IMR-90 (cell line): ENCODE results near the gene HMCN1. TPM values are rescaled to one million over a fixed set of nuclear protein-coding genes. Genes with fewer than 3 reads are reported as not detected.

Experiments
- ATAC-seq: fragments of 200-7000 bp; cut with Tn5 transposase; 2 replicates; pipeline ENCODE4 v1.9.1; 2020; ENCODE audit warnings: low read depth, mild to moderate bottlenecking, moderate library complexity
- BruUV-seq: library from RNA; stranded (reverse); fragments of 400-500 nt; replicated peaks from 2 replicates; lab custom pipeline; 2021; lab: Mats Ljungman, UMichigan
- CTCF ChIA-PET: fragments of 300-600 bp; formaldehyde crosslinking; extraction: SDS; loops from one replicate; lab custom pipeline; 2021; ENCODE audit warnings: antibody characterized with exemption; lab: Yijun Ruan, JAX
- POLR2A ChIA-PET: fragments of 300-600 bp; sonication (Branson Sonifier 250); formaldehyde crosslinking; loops from one replicate; lab custom pipeline; 2022; ENCODE audit warnings: antibody characterized with exemption; ENCODE audit not compliant: unreplicated experiment; lab: Charles Lee
- DNase-seq: peaks from one replicate; pipeline ENCODE4 v3.0.0; 2013
- H2AFZ ChIP-seq: replicated peaks from 2 replicates; pipeline ENCODE3; 2013; ENCODE audit warnings: low read length, mild to moderate bottlenecking; ENCODE audit not compliant: poor library complexity
- H2AK5ac ChIP-seq: 2 replicates; pipeline ENCODE4 v1.6.1; 2013; ENCODE audit warnings: low read depth, low read length, inconsistent platforms
- H2AK9ac ChIP-seq: replicated peaks from 2 replicates; pipeline ENCODE3; 2013; ENCODE audit warnings: mild to moderate bottlenecking, low read depth, low read length, moderate library complexity; ENCODE audit not compliant: poor library complexity
- H2BK120ac ChIP-seq: 2 replicates; pipeline ENCODE4 v1.6.1; 2013; ENCODE audit warnings: low read depth, low read length, inconsistent platforms
- H2BK15ac ChIP-seq: 3 replicates; pipeline ENCODE4 v1.6.1; 2013; ENCODE audit warnings: low read depth, low read length, inconsistent platforms
- H2BK20ac ChIP-seq: 2 replicates; pipeline ENCODE4 v1.6.1; 2013; ENCODE audit warnings: low read depth, mild to moderate bottlenecking, inconsistent platforms, low read length, moderate library complexity
- H2BK5ac ChIP-seq: 2 replicates; pipeline ENCODE4 v1.6.1; 2013; ENCODE audit warnings: mild to moderate bottlenecking, low read depth, low read length, inconsistent platforms; ENCODE audit not compliant: poor library complexity, severe bottlenecking
- H3K14ac ChIP-seq: replicated peaks from 2 replicates; pipeline ENCODE4 v1.6.1; 2013; ENCODE audit warnings: low read depth, low read length, inconsistent platforms
- H3K18ac ChIP-seq: 2 replicates; pipeline ENCODE4 v1.6.1; 2013; ENCODE audit warnings: low read depth, low read length, control low read depth
- H3K23ac ChIP-seq: 2 replicates; pipeline ENCODE4 v1.6.1; 2013; ENCODE audit warnings: low read depth, low read length, inconsistent platforms
- H3K27ac ChIP-seq: 2 replicates; pipeline ENCODE4 v1.5.1; 2013; ENCODE audit warnings: mild to moderate bottlenecking, control low read depth, low read length; ENCODE audit not compliant: insufficient read depth
- H3K27me3 ChIP-seq: 2 replicates; pipeline ENCODE4 v1.6.1; 2013; ENCODE audit warnings: low read length; ENCODE audit not compliant: control insufficient read depth, insufficient read depth
- H3K36me3 ChIP-seq: 2 replicates; pipeline ENCODE4 v1.6.1; 2013; ENCODE audit warnings: low read length, mixed read lengths; ENCODE audit not compliant: control insufficient read depth, insufficient read depth
- H3K4ac ChIP-seq: 2 replicates; pipeline ENCODE4 v1.6.1; 2013; ENCODE audit warnings: low read depth, low read length, inconsistent platforms
- H3K4me1 ChIP-seq: 2 replicates; pipeline ENCODE4 v1.6.1; 2013; ENCODE audit warnings: low read length, mixed read lengths; ENCODE audit not compliant: control insufficient read depth, insufficient read depth
- H3K4me2 ChIP-seq: 2 replicates; pipeline ENCODE4 v1.6.1; 2013; ENCODE audit warnings: low read depth, mild to moderate bottlenecking, control low read depth, low read length, moderate library complexity
- H3K4me3 ChIP-seq: 2 replicates; pipeline ENCODE4 v1.5.1; 2013; ENCODE audit warnings: low read depth, mild to moderate bottlenecking, control low read depth, low read length, moderate library complexity; ENCODE audit not compliant: insufficient read depth
- H3K56ac ChIP-seq: 2 replicates; pipeline ENCODE4 v1.6.1; 2013; ENCODE audit warnings: low read length, inconsistent platforms; ENCODE audit not compliant: insufficient read depth; ENCODE audit errors: extremely low read depth
- H3K79me1 ChIP-seq, 2 experiments: 2 replicates each; pipeline ENCODE4 v1.6.1; 2013; ENCODE audit warnings: low read length in 2 of 2, inconsistent platforms in 1 of 2, low read depth in 1 of 2
- H3K9ac ChIP-seq: 2 replicates; pipeline ENCODE4 v1.6.1; 2013; ENCODE audit warnings: low read depth, low read length, control low read depth
- H3K9me1 ChIP-seq: 2 replicates; pipeline ENCODE4 v1.6.1; 2013; ENCODE audit warnings: low read length, inconsistent platforms; ENCODE audit not compliant: insufficient read depth
- H3K9me3 ChIP-seq: 2 replicates; pipeline ENCODE4 v1.6.1; 2013; ENCODE audit warnings: low read length; ENCODE audit not compliant: control insufficient read depth, insufficient read depth
- H4K20me1 ChIP-seq: 2 replicates; pipeline ENCODE4 v1.6.1; 2013; ENCODE audit warnings: low read length, inconsistent platforms; ENCODE audit not compliant: insufficient read depth
- H4K5ac ChIP-seq: 2 replicates; pipeline ENCODE4 v1.6.1; 2013; ENCODE audit warnings: mild to moderate bottlenecking, low read depth, low read length, control low read depth
- H4K8ac ChIP-seq, 2 experiments: 2 replicates each; pipeline ENCODE4 v1.6.1; 2013; ENCODE audit warnings: low read depth in 2 of 2, low read length in 2 of 2, control low read depth in 1 of 2, inconsistent platforms in 1 of 2
- H4K91ac ChIP-seq: 2 replicates; pipeline ENCODE4 v1.6.1; 2013; ENCODE audit warnings: low read depth, low read length, inconsistent platforms; ENCODE audit not compliant: insufficient read depth
- CHD1 ChIP-seq: IDR thresholded peaks from 2 replicates; pipeline ENCODE4 v1.6.1; 2012; ENCODE audit warnings: low read depth, low read length, improper control_type of control experiment
- MAZ ChIP-seq: IDR thresholded peaks from 2 replicates; pipeline ENCODE4 v1.6.1; 2012; ENCODE audit warnings: low read depth, mild to moderate bottlenecking, low read length, improper control_type of control experiment, moderate library complexity, borderline replicate concordance
- WGBS, 2 experiments: methylation state at CpG; one replicate each; pipeline versions ENCODE4 v1.1.5 to v1.1.7; 2013; ENCODE audit warnings: missing lambda C conversion rate in 2 of 2; ENCODE audit not compliant: insufficient read length in 1 of 2; ENCODE audit errors: extremely low coverage in 2 of 2; 5-methylcytosine and 5-hydroxymethylcytosine counted together
- dilution Hi-C: fragments of 300-500 bp; cut with HindIII; formaldehyde crosslinking; loops from one replicate; pipeline ENCODE4 v1.14.3; 2018; ENCODE audit warnings: low sequenced_read_pairs; ENCODE audit not compliant: unreplicated experiment
- in situ Hi-C: fragments of 300-500 bp; cut with MboI; formaldehyde crosslinking; loops from 3 replicates; pipeline ENCODE4 v1.14.3; 2019; ENCODE audit warnings: low sequenced_read_pairs, inconsistent platforms, mixed read lengths
- intact Hi-C: fragments of 100-400 bp; cut with micrococcal nuclease; formaldehyde crosslinking; loops from 2 replicates; pipeline ENCODE4 v1.10.0; 2022
- polyA plus RNA-seq, 3 experiments: library from polyadenylated mRNA; depleted of rRNA; stranded (reverse); fragments of >200 nt; gene quantifications; 2 replicates each; pipeline ENCODE4 v1.2.3, GENCODE V29; 2012; ENCODE audit warnings: low replicate concordance in 1 of 3
- total RNA-seq: library from RNA; depleted of rRNA; stranded (reverse); fragments of >200 nt; gene quantifications from 2 replicates; pipeline ENCODE4 v1.2.3, GENCODE V29; 2012

Gene HMCN1
- total and polyA plus RNA-seq, 2 of the 4 experiments (the other 2 are of a cell fraction) = 6.1 to 11.7 TPM

DNA sequence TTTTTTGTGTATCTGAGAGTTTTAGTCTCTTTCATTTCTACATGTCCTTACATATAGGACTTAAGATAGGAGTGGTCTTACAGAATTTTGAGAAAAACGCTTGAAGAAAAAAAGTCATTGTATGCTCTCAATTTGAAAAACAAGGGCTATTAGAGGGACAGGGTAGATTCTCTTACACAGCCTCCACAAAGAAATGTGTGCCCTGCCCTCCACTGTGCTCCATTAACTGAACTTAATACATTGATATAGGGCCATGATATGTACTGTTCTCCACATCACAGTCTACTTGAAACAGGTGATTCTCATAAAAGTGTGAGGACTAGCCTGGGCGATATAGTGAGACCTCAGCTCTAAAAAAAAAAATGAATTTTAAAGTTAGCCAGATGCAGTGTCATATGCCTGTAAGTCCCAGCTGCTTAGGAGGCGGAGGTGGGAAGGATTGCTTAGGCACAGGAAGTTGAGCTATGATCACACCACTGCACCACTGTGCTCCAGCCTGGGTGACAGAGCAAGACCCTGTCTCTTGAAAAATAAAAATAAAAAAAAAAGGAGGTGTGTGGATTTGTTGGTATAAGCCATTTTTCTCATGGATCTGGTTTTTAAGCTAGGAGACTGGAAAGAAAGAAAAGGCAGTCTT is 77.0 kb downstream of the HMCN1 start:
- Histone ChIP-seq H3K4me1 (no peaks in the 10 kb centered on the region), H4K91ac (no peak overlapping the region), H3K56ac (no peak overlapping the region), H4K20me1 (no peaks in the 10 kb centered on the region), H2AK9ac (no peak overlapping the region), H3K79me1 (no peaks in the 10 kb centered on the region), H3K14ac (no peak overlapping the region), H4K5ac (no peak overlapping the region), H2AK5ac (no peak overlapping the region), H3K4me3 (no peak overlapping the region), H4K8ac (no peak overlapping the region), H3K36me3 (no peaks in the 10 kb centered on the region), H2BK120ac (no peak overlapping the region), H2BK20ac (no peak overlapping the region), H2AFZ (no peak overlapping the region), H3K27ac (no peak overlapping the region), H2BK5ac (no peak overlapping the region), H3K9me1 (no peaks in the 10 kb centered on the region), H3K27me3 (no peaks in the 10 kb centered on the region), H3K4me2 (no peak overlapping the region), H2BK15ac (no peak overlapping the region), H3K23ac (no peak overlapping the region), H3K9me3 (no peaks in the 10 kb centered on the region), H3K9ac (no peak overlapping the region), H3K4ac (no peak overlapping the region), H3K18ac (no peak overlapping the region)
- in situ Hi-C loops (loop anchor here (5.0 kb wide), 1 partner anchor 401 kb away; no protein-coding TSS in a partner anchor), intact Hi-C loops (loop anchor here (5.0 to 10.0 kb wide), 2 partner anchors 154 to 346 kb away; no protein-coding TSS in a partner anchor), dilution Hi-C loops (no loop called here)
- no TSS peak for BruUV-seq
- TF ChIP-seq MAZ (no peak), CHD1 (no peak)
- ChIA-PET POLR2A (no interaction called here), CTCF (interaction anchor here (0.7 to 0.8 kb wide), 4 partner anchors 23 to 431 kb away, joined by 3 to 5 read pairs (median 4); no protein-coding TSS in a partner anchor)
- no peak for DNase-seq
- no peak for ATAC-seq
- WGBS, 2 experiments = no CpG with 5 or more reads among the region's 3 CpGs
